GM18867 (cell line): ENCODE results near the gene OR51S1.
"Not testable (repeated sequence)": the region's sequence is repeated elsewhere in the genome, so short reads cannot be mapped to it uniquely, and the experiment has no call there.

ENCODE experiments used
- ATAC-seq: cut with Tn5 transposase; IDR thresholded peaks from one replicate; pipeline ENCODE4 v1.9.1; 2021; ENCODE audit warnings: mild to moderate bottlenecking, moderate library complexity; ENCODE audit not compliant: unreplicated experiment

The OR51S1 gene

DNA sequence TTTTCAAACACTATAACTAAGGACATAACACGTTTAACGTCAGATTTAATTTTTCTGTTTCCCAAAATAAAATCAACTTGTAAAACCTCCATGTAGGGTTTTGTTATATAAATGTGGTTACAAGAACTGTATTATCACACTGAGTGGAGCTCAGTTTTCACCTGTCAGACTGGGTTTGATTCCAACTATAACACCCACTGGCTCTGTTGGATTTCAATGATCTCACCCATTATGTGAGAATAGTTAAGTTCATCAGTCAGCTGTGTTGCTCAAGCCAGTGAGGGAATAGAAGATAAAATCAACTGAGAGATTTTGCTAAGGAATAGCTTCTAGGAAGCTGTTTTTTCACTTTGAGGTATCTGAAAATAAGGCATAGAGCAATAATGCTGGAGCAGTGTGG is 39.8 kb downstream of the OR51S1 start:
- ATAC-seq: no peak

DNA sequence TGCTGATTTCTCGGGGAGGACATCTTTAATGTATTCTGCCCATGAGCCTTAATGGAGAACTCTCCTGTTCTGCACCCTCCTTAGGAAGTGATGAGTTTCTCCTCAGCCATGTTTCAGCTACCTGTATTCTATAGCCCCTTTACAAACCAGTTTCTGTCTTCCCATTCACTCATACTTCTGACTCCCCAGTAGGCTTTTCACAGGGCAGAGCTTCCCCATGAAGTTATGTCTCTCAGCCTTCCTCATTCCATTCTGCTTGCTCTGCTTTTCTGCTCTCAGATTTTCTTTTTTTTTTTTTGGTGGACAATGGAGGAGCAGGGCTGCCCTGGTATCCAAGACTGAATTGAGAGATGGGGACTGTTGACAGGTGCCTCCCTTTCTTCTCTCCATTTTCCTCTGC is 40.5 kb downstream of the OR51S1 start:
- no peak for ATAC-seq

DNA sequence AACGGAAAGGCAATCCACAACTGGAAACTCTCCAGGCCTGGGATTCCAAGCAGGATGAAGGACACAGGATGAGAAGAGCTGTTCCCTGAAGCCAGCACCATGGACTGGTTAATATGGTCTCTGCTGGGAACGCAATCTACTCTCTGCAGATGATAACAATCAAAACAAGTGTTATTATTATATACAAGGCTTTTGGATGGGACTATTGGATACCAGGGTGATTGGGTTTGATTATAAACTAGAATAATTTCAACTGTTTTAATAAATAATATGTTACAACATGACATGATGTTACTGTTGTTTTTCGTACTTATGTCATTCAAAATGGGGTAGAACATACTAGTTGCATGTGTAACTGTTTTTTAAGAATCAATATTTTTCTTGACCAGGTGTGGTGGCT is 44.7 kb downstream of the OR51S1 start, which contains the start of gene OR52R1:
OR52R1 (minus strand) TSS at position 101 of the 400 bp plus-strand sequence; CDS start at position 101, 0 bp downstream.
- ATAC-seq: no peak

DNA sequence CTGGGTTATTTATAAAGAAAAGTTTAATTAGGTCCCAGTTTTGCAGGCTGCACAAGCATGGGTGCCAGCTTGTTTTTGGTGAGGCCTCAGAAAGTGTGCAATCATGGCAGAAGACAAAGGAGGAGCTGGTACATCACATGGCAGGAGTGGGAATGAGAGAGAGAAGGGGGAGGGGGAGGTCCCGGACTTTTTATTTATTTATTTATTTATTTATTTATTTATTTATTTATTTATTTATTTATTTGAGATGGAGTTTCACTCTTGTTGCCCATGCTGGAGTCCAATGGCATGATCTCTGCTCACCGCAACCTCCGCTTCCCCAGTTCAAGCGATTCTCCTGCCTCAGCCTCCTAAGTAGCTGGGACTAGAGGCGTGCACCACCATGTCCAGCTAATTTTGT is 47.7 kb downstream of the OR51S1 start:
- not testable (repeated sequence) for ATAC-seq

DNA sequence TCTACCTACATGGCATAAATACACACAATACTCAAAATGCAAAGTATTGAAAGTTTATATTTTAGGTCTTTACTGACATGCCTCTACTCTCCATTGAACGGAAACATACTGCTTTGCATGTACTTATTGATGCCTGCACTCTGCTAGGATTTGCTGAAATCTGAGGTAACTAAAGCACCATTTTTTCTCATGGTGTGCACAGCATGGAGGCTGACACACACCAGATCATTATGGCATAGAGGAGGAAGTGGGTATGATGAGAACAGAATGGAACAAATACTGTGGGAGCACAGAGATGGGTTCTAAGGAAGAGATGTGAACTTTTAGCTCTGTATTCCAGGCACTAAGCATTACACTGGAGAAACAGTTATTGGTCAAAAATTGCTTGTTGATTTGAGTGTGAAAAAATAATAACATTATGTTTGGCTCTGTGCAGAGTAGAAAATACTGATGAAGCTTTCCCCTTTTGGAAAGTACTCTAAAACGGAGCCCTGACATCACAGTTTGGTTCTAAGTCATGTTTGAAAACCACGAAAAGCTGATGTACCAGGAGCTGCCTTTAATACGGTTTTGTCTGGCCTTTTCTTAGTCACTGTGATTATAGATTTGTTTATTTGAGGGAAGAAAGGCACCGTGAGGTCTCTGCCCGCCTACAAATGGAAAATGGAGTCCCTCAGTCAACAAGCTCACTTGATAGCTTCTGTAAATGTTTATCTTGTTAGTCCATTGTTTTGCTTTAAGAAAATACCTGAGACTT is 50.4 kb downstream of the OR51S1 start:
- no peak for ATAC-seq
